GM19372 (cell line): Measurements from ENCODE around the gene ANP32D.
A peak's percentile ranks its signal among the peaks of the same experiment; 100 is the strongest.
"Not testable (repeated sequence)": the region's sequence is repeated elsewhere in the genome, so short reads cannot be mapped to it uniquely, and the experiment has no call there.

Experiments used
- ATAC-seq: cut with Tn5 transposase; IDR thresholded peaks from one replicate; pipeline ENCODE4 v1.9.1; 2021; ENCODE audit warnings: mild to moderate bottlenecking, low read depth, moderate library complexity; ENCODE audit not compliant: unreplicated experiment

The ANP32D gene

GRCh38 chr12:48472259-48472658 is at the start of gene ANP32D:
Gene ANP32D (plus strand): TSS chr12:48472559. CDS start chr12:48472665, 106 bp downstream.
- ATAC-seq = no peak

GRCh38 chr12:48423171-48423570 is 49.2 kb upstream of the ANP32D start:
- ATAC-seq = no peak

GRCh38 chr12:48424644-48425043 is 47.7 kb upstream of the ANP32D start:
- no peak for ATAC-seq

- not testable (repeated sequence) for ATAC-seq
Observed at GRCh38 chr12:48434016-48434415, 38.3 kb upstream of the ANP32D start.

- ATAC-seq = no peak
Observed at GRCh38 chr12:48441069-48441468, 31.3 kb upstream of the ANP32D start.

DNA sequence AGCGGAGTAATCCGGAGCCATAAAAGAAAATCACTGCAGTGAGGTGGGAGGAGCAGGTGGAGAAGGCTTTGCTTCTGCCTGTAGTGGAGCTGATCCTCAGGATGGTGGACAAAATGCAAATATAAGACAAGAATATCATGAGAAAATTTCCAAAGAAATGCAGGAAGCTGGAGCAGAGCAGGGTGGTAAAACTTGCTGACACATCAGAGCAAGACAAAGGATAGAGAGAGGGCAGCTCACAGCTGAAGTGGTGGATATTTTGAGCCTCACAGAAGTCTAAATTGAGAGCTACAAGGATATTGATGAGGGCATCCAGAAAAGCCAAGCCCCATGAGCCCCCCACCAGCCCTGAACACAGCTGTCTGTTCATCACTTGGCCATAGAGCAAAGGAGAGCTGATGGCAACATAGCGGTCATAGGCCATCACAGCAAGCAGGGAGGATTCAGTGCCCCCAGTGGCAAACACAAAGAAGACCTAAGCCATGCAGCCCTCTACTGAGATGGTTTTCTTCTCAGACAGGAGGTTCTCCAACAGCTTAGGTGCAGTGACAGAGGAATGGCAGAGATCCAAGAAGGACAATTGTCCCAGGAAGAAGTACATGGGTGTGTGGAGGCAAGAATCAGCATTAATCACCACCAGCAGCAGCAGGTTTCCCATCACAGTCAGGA is 30.0 kb upstream of the ANP32D start:
- no peak for ATAC-seq

DNA sequence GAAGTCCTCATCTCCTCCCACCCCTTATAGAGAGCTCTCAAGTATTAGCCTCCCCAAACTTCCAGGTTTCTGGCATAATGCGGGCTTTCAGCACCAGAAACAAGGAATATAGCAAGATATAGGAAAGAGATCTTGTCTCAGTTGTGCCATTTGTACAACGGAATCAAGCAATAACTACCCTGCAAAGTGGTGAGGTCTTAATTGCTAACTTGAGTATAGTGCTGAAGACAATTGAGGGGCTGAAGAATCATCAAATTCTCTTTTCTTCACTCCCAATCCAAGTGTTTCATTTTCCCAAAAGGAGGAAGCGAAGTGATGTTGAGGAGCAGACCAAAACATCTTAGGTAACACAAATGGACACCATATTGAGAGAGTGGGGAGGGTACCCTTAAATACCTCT is 26.8 kb upstream of the ANP32D start:
- no peak for ATAC-seq

DNA sequence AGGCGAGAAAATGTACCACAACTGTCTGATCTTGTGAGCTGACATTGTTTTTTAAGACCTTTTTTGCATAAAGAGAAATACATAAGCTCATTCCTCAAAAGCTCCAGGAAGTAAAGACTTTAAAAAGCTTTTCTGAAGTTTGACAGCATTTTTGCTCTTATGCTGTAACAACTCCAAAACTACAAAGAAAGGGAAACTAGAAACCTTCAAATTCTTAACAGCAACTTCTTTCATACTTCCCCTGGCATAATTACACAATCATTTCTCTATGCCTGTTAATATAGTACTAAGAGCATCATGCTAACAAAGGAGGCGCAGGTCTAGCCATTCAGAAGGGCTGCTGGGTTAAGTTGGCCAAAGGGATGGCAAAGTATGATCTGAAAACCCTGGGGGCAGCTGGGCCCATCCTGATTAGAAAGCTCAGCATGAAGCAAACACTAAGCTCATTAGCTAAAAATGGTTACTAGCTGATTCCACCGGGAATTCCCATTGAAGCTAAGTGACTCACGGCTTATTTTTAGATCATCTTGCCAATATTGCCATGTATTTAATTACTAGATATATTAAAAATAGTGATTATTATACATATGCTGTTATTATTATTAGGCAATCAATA is 26.1 kb upstream of the ANP32D start:
- ATAC-seq = no peak

DNA sequence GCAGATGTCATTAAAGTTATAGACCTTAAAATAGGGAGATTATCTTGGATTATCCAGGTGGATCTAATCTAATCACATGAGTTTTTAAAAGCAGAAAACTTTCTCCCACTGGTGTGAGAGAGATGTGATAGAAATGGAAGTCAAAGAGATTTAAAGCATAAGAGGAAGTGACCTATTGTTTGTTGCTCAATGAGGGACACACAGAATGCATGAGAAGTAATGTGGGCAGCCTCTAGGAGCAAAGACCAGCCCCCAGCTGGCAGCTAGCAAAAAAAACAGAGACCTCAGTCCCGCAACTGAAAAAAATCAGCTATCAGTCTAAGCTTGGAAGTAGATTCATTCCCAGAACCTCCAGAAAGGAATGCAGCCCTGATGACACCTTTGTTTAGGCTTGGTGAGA is 24.6 kb upstream of the ANP32D start:
- ATAC-seq = no peak

DNA sequence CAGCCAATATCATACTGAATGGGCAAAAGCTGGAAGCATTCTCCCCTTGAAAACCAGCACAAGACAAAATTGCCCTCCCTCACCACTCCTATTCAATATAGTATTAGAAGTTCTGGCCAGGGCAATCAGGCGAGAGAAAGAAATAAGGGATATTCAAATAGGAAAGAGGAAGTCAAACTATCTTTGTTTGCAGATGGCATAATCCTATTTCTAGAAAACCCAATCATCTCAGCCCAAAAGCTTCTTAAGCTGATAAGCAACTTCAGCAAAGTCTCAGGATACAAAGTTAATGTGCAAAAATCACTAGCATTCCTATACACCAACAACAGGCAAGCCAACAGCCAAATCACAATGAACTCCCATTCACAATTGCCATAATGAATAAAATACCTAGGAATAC is 21.0 kb upstream of the ANP32D start:
- ATAC-seq = no peak

GRCh38 chr12:48452961-48453360 is 19.4 kb upstream of the ANP32D start:
- not testable (repeated sequence) for ATAC-seq

- ATAC-seq = no peak
Observed at GRCh38 chr12:48454667-48455066, 17.7 kb upstream of the ANP32D start.

DNA sequence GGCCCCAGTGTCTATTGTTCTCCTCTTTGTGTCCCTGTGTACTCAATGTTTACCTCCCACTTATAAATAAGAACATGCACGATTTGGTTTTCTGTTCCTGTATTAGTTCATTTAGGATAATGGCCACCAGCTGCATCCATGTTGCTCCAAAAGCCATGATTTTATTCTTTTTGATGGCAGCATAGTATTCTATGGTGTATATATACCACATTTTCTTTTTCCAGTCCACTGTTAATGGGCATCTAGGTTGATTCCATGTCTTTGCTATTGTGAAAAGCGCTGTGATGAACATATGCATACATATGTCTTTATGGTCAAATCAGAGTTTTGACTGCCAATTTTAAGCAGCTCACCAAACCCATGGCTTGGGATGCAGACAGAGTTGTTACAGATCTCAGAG is 17.2 kb upstream of the ANP32D start:
- ATAC-seq = no peak

GRCh38 chr12:48459259-48459658 is 13.1 kb upstream of the ANP32D start:
- no peak for ATAC-seq

GRCh38 chr12:48469027-48469426 is 3.3 kb upstream of the ANP32D start:
- ATAC-seq = not testable (repeated sequence)

- no peak for ATAC-seq
Observed at GRCh38 chr12:48473061-48473460, 702 bp downstream of the ANP32D start.

GRCh38 chr12:48474497-48474896 is 2.1 kb downstream of the ANP32D start:
- ATAC-seq = not testable (repeated sequence)

DNA sequence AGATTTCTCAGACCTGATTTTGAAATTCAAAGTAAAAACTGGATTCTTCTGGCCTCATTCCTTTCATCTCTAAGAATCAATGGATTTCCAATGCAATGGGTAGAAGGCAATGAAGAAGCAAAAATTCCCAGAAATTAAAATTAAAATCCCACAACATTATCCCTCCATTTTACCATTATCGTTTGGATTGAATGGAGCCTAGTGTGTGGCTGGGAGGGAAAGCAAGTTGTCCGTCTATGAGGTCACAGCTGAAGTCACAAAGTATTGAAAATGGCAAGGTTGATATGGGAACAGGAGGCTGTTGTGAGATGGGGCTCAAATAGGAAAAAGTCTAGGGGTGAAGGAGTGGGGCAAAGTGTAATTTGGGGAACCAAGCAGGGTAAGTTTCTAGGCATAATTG is 9.8 kb downstream of the ANP32D start, which contains the start of gene C12orf54:
TSS of gene C12orf54 (plus strand) at position 301 of the 400 bp plus-strand sequence. CDS start 799 bp downstream, outside the sequence.
- ATAC-seq = no peak

DNA sequence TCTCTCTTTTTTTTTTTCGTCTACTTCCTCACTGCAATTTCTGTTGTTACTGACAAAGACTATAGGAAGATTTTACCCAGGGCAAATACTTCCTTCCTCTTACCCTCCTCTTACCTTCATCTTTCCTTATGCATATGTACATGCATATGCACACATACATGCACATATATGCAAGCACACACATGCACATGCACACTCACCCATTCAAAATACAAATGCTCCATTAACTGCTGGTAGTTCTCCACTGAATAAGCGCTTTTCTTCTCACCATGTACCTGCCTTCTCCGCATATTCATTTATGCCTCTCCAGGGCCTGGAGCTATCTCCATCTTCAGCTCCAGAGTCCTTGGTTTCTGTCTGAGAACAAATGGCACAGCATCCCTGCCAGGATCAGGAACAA is 10.6 kb downstream of the ANP32D start:
- no peak for ATAC-seq

DNA sequence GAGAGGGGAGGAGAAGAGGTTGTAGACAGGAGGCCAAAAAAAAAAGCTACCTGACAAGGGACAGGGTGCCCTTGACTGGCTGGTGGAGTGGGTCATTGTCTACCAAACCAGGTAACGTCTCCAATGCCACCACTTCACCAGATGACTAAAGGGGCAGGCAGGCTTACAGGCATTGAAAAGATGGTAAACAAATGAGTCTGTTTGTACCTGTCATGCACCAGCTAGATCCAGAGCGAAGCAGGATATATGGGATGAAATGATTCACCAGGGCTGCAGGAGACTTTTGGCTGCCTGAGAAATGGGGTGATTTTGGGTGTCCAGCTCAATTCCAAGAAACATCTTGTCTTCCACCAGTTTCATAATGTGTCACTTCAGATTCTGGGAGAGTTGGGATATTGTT is 13.9 kb downstream of the ANP32D start:
- no peak for ATAC-seq

DNA sequence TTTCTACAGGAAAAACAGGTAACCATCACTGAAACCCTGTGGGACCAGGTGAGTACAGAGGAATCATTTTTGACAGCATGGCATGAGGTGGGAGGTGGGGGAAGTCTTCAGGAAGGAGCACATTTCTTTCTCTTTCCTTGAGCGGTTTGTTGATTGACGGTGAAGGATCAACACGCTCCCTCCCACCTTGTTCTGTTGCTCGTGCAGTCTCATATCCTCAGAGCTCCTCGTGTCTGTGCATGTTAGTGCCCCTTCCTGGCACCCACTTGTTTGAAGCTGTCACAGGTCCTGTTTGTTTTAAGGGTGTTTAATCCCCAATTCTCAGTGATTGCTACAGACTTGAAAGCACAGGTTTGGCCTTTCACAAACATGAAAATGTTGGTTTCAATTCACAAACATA is 14.3 kb downstream of the ANP32D start:
- no peak for ATAC-seq

DNA sequence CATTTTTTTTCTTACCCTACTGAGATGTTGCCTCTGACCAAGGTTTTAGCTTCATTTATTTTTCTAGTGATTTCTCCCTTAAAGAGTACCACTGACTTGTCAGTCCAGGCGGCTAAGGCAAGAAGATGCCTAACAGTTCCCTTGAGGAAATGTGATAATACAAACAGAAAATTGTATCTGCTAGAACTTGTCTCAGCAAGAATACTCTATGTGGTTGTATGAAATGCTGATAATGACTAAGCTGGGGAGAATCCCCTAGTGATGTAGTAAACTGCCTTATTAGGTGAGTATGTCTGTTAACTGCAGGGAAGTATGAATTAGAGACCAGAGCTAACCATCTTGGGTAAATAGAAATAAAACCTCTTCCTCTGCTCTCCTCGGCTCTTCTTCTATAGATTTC is 16.7 kb downstream of the ANP32D start:
- peak; percentile 68 for ATAC-seq
